Measurements from ENCODE around the gene KLHL10. TPM values are rescaled to one million over a fixed set of nuclear protein-coding genes. Genes with fewer than 3 reads are reported as not detected.

Gene KLHL10
- total and polyA plus RNA-seq, 2 of the 13 experiments (the other 11 are each of a cell fraction or from before 2014, with no cell fraction given), result 0.04 to 0.08 TPM

- no peak for TF ChIP-seq ZNF597 (CRISPR knock-in tag; IDR thresholded peaks at IDR 0.05)
- TF ChIP-seq KLF16 (CRISPR knock-in tag; IDR thresholded peaks at IDR 0.05), result 0 out of 4 replicates have a peak, but pooled peaks have one; percentile 23 to 38
- peak; percentile 83; the same call in 1 of the 2 replicates for TF ChIP-seq ZBTB2 (CRISPR knock-in tag; IDR thresholded peaks at IDR 0.05; ENCODE audit: low read depth)
- 0 out of 2 replicates have a peak, but pooled peaks have one; percentile 38 for TF ChIP-seq ZNF598 (CRISPR knock-in tag; IDR thresholded peaks at IDR 0.05; ENCODE audit: borderline replicate concordance)
- peak; percentile 26; the same call in 1 of the 2 replicates for TF ChIP-seq ZFP41 (CRISPR knock-in tag; IDR thresholded peaks at IDR 0.05; ENCODE audit: borderline replicate concordance)
- no peak for TF ChIP-seq ZNF816 (CRISPR knock-in tag; IDR thresholded peaks at IDR 0.05; ENCODE audit: borderline replicate concordance)
- no peak for TF ChIP-seq SUZ12 (IDR thresholded peaks at IDR 0.05; ENCODE audit: low read depth, low read length)
- TF ChIP-seq JUN (CRISPR knock-in tag; IDR thresholded peaks at IDR 0.05), result 0 out of 2 replicates have a peak, but pooled peaks have one; percentile 26
- TF ChIP-seq RERE (CRISPR knock-in tag; IDR thresholded peaks at IDR 0.05; ENCODE audit: low read depth), result 0 out of 2 replicates have a peak, but pooled peaks have one; percentile 11
- no peak for TF ChIP-seq PAXIP1 (CRISPR knock-in tag; conservative IDR thresholded peaks at IDR 0.05)
- TF ChIP-seq KMT2B (CRISPR knock-in tag; IDR thresholded peaks at IDR 0.05), result peak; percentile 47; the same call in 1 of the 2 replicates
- peak; percentile 91 for TF ChIP-seq ZIK1 (CRISPR knock-in tag; IDR thresholded peaks at IDR 0.05; ENCODE audit: borderline replicate concordance, low read depth)
- no peak; the same call in none of the 2 replicates for TF ChIP-seq TP53 (CRISPR knock-in tag; conservative IDR thresholded peaks at IDR 0.05)
- peak; percentile 95 for TF ChIP-seq ETS1 (CRISPR knock-in tag; IDR thresholded peaks at IDR 0.05)
Measured at GRCh38 chr17:41811549-41812380, 25.9 kb upstream of the KLHL10 start, which contains the start of gene P3H4 (continued).
